Cardiac fibroblast (primary cell): ENCODE data around the gene UBE2Q2.
A peak's percentile ranks its signal among the peaks of the same experiment; 100 is the strongest.

Experiments
- DNase-seq, 2 donors: peaks; one replicate each; pipeline versions ENCODE4 v3.0.0 to v3.0.0-alpha.2; 2010; ENCODE audit warnings: low read depth in 2 of 2
- H3K4me3 ChIP-seq, 2 donors: replicated peaks in 1 of 2; 1 replicate in 1 of 2; 2 replicates in 1 of 2; pipeline ENCODE4 v1.5.1; 2011; ENCODE audit warnings: low read depth in 2 of 2, low read length in 2 of 2, mild to moderate bottlenecking in 2 of 2, moderate library complexity in 1 of 2
- CTCF ChIP-seq: IDR thresholded peaks from one replicate; pipeline ENCODE4 v1.5.1; 2011; ENCODE audit warnings: low read depth, mild to moderate bottlenecking, low read length, inconsistent platforms

UBE2Q2 gene

GRCh38 chr15:75887178-75887577 is 43.9 kb downstream of the UBE2Q2 start:
- TF ChIP-seq CTCF, result no peak
- H3K4me3 ChIP-seq, result no peak overlapping the region
- no peak for DNase-seq

- H3K4me3 ChIP-seq, result no peak overlapping the region
- TF ChIP-seq CTCF, result no peak
- peak; percentile 77 to 94 for DNase-seq
These were observed 48.6 kb downstream of the UBE2Q2 start for GRCh38 chr15:75891895-75892294.

- TF ChIP-seq CTCF, result no peak
- no peak for DNase-seq
- H3K4me3 ChIP-seq, result no peak overlapping the region
These were observed 52.5 kb downstream of the UBE2Q2 start for GRCh38 chr15:75895731-75896130.

GRCh38 chr15:75900577-75900976 is 57.3 kb downstream of the UBE2Q2 start:
- no peak for TF ChIP-seq CTCF
- no peak for DNase-seq
- H3K4me3 ChIP-seq, result no peak overlapping the region

- no peak overlapping the region for H3K4me3 ChIP-seq
- TF ChIP-seq CTCF, result no peak
- peak in 1 of 2 donors; percentile 13 for DNase-seq
These were observed 58.9 kb downstream of the UBE2Q2 start for GRCh38 chr15:75902129-75902557.

- peak within 1 kb of the TSS; percentile 96 to 99 for H3K4me3 ChIP-seq
- no peak for TF ChIP-seq CTCF
- peak; percentile 91 to 92 for DNase-seq
These were observed 60.3 kb downstream of the UBE2Q2 start, which contains the start of gene FBXO22 for GRCh38 chr15:75903331-75904239. FBXO22 (plus strand) TSS chr15:75903878; CDS start chr15:75903964, 86 bp downstream.
